Endothelial cell (in vitro differentiated cells): Measurements from ENCODE around the gene ATG4D. TPM values are rescaled to one million over a fixed set of nuclear protein-coding genes. Genes with fewer than 3 reads are reported as not detected.
"Not testable (repeated sequence)": the region's sequence is repeated elsewhere in the genome, so short reads cannot be mapped to it uniquely, and the experiment has no call there.

Experiments
- DNase-seq: peaks from one replicate; pipeline ENCODE4 v3.0.0; 2021; ENCODE audit warnings: low spot score
- H3K27ac Mint-ChIP-seq: one replicate; pipeline ENCODE4 v1.8.0; 2021; ENCODE audit warnings: mixed read lengths, inconsistent platforms; ENCODE audit not compliant: unreplicated experiment
- H3K27me3 Mint-ChIP-seq: one replicate; pipeline ENCODE4 v1.8.0; 2021; ENCODE audit warnings: mild to moderate bottlenecking, moderate library complexity, mixed read lengths, inconsistent platforms; ENCODE audit not compliant: unreplicated experiment
- H3K36me3 Mint-ChIP-seq: one replicate; pipeline ENCODE4 v1.8.0; 2021; ENCODE audit warnings: mild to moderate bottlenecking, low read depth, mixed read lengths, inconsistent platforms; ENCODE audit not compliant: unreplicated experiment
- H3K4me1 Mint-ChIP-seq: one replicate; pipeline ENCODE4 v1.8.0; 2021; ENCODE audit warnings: mild to moderate bottlenecking, mixed read lengths, inconsistent platforms; ENCODE audit not compliant: unreplicated experiment
- H3K4me3 Mint-ChIP-seq: one replicate; pipeline ENCODE4 v1.8.0; 2021; ENCODE audit warnings: mild to moderate bottlenecking, mixed read lengths, inconsistent platforms; ENCODE audit not compliant: unreplicated experiment
- H3K9me3 Mint-ChIP-seq: one replicate; pipeline ENCODE4 v1.8.0; 2021; ENCODE audit warnings: mixed read lengths, inconsistent platforms; ENCODE audit not compliant: unreplicated experiment
- CTCF ChIP-seq: fragments of 200-600 bp; sonication (generic); IDR thresholded peaks from one replicate; pipeline ENCODE4 v1.5.0; 2021; ENCODE audit warnings: antibody characterized with exemption; ENCODE audit not compliant: unreplicated experiment
- total RNA-seq: library from RNA; stranded (reverse); fragmentation: NEBNext Ultra II Directional; extraction: Animal tissue kit (Norgen Biotek cat#: 25700); gene quantifications from one replicate; pipeline ENCODE4 v1.2.1, GENCODE V29; 2021; ENCODE audit not compliant: unreplicated experiment

ATG4D gene
- total RNA-seq, 1 donor from 2014 or later = 11.8 TPM

- DNase-seq = no peak
- Mint-ChIP-seq H3K27me3 (peaks cover 6% of the 10 kb centered on the region), H3K4me1 (no peaks in the 10 kb centered on the region), H3K27ac (no peak overlapping the region), H3K9me3 (no peaks in the 10 kb centered on the region), H3K4me3 (no peak overlapping the region), H3K36me3 (peaks cover 4% of the 10 kb centered on the region)
- no peak for TF ChIP-seq CTCF
Measured at GRCh38 chr19:10535613-10536012, 8.1 kb upstream of the ATG4D start.

- Mint-ChIP-seq H3K36me3 (no peaks in the 10 kb centered on the region), H3K9me3 (no peaks in the 10 kb centered on the region), H3K4me3 (no peak overlapping the region), H3K27me3 (peaks cover 6% of the 10 kb centered on the region), H3K27ac (no peak overlapping the region), H3K4me1 (no peaks in the 10 kb centered on the region)
- no peak for DNase-seq
- TF ChIP-seq CTCF = no peak
Measured at GRCh38 chr19:10537668-10538067, 6.0 kb upstream of the ATG4D start.

GRCh38 chr19:10538204-10538983 lies 5.3 kb upstream of the ATG4D start:
- H3K4me3 Mint-ChIP-seq = no peak overlapping the region
- no peak overlapping the region for H3K27ac Mint-ChIP-seq
- no peaks in the 10 kb centered on the region for H3K36me3 Mint-ChIP-seq
- peaks cover 3% of the 10 kb centered on the region for H3K4me1 Mint-ChIP-seq
- DNase-seq = no peak
- peaks cover 6% of the 10 kb centered on the region for H3K27me3 Mint-ChIP-seq
- TF ChIP-seq CTCF = no peak
- H3K9me3 Mint-ChIP-seq = no peaks in the 10 kb centered on the region

GRCh38 chr19:10539016-10539415 lies 4.7 kb upstream of the ATG4D start:
- H3K4me1 Mint-ChIP-seq, H3K4me3 Mint-ChIP-seq, H3K27me3 Mint-ChIP-seq, H3K9me3 Mint-ChIP-seq, H3K27ac Mint-ChIP-seq, DNase-seq, H3K36me3 Mint-ChIP-seq: not testable (repeated sequence)

- H3K27me3 Mint-ChIP-seq = peaks cover 4% of the 10 kb centered on the region
- DNase-seq = no peak
- no peak for TF ChIP-seq CTCF
- H3K9me3 Mint-ChIP-seq = no peaks in the 10 kb centered on the region
- H3K36me3 Mint-ChIP-seq = no peaks in the 10 kb centered on the region
- H3K4me3 Mint-ChIP-seq = peak overlapping the region; percentile 92
- H3K27ac Mint-ChIP-seq = no peak overlapping the region
- H3K4me1 Mint-ChIP-seq = peaks cover 3% of the 10 kb centered on the region
Measured at GRCh38 chr19:10543059-10543419, 665 bp upstream of the ATG4D start.
